ENCODE data around the gene C11orf97. TPM values are rescaled to one million over a fixed set of nuclear protein-coding genes. Genes with fewer than 3 reads are reported as not detected.
"Not testable (repeated sequence)": the region's sequence is repeated elsewhere in the genome, so short reads cannot be mapped to it uniquely, and the experiment has no call there.

The C11orf97 gene
- total and polyA plus RNA-seq, 2 experiments from 2014 or later = not detected

DNA sequence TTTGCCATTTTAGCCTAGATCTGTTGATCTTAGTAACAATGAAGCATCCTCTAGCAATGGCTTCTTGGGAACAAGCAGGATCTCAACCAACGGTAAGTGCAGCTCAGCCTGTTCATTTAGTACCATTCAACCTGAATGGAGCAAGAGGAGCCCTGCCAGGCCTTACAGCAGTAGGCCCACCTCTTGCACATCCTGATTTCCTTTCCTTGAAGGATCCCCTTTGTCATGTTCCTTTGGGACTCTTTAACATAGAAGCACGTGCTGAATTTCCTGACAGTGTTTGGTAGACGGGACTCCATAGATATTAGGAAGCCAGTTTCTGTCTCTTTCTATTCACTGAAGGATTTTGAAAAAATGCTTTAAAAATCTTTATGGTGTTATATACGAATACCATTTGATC, 56.5 kb downstream of the C11orf97 start:
- Histone ChIP-seq H3K27me3 (ENCODE audit: insufficient read depth) (no peaks in the 10 kb centered on the region), H3K9me2 (ENCODE audit: insufficient read depth) (no peaks in the 10 kb centered on the region; the same call in 1 of the 2 replicates), H3K27ac (ENCODE audit: low read depth) (no peak overlapping the region), H3K79me2 (replicated peaks; ENCODE audit: insufficient read depth) (no peaks in the 10 kb centered on the region), H2AFZ (no peak overlapping the region), H4K20me1 (replicated peaks; ENCODE audit: insufficient read depth) (no peaks in the 10 kb centered on the region), H3K4me2 (no peak overlapping the region), H3K4me1 (ENCODE audit: insufficient read depth) (no peaks in the 10 kb centered on the region), H3K4me3 (no peak overlapping the region), H3K36me3 (ENCODE audit: insufficient read depth) (no peaks in the 10 kb centered on the region), H3F3A (replicated peaks; ENCODE audit: low read depth) (no peaks in the 10 kb centered on the region)
- no peaks in the 10 kb centered on the region for H3K36me3 Mint-ChIP-seq (ENCODE audit: low read depth)
- H3K27me3 Mint-ChIP-seq (ENCODE audit: insufficient read depth, low read depth, poor library complexity) = peaks cover 3% of the 10 kb centered on the region
- ATAC-seq (no peak), DNase-seq (ENCODE audit: low spot score) (no peak)
- H3K9me3 Mint-ChIP-seq = no peaks in the 10 kb centered on the region; the same call in 2 of the 3 replicates
- no peak overlapping the region for H3K27ac Mint-ChIP-seq
- H3K4me1 Mint-ChIP-seq = peaks cover 2% of the 10 kb centered on the region; the same call in 1 of the 3 replicates
- H3K4me3 Mint-ChIP-seq = no peak overlapping the region
- TF ChIP-seq, protein P1, sequence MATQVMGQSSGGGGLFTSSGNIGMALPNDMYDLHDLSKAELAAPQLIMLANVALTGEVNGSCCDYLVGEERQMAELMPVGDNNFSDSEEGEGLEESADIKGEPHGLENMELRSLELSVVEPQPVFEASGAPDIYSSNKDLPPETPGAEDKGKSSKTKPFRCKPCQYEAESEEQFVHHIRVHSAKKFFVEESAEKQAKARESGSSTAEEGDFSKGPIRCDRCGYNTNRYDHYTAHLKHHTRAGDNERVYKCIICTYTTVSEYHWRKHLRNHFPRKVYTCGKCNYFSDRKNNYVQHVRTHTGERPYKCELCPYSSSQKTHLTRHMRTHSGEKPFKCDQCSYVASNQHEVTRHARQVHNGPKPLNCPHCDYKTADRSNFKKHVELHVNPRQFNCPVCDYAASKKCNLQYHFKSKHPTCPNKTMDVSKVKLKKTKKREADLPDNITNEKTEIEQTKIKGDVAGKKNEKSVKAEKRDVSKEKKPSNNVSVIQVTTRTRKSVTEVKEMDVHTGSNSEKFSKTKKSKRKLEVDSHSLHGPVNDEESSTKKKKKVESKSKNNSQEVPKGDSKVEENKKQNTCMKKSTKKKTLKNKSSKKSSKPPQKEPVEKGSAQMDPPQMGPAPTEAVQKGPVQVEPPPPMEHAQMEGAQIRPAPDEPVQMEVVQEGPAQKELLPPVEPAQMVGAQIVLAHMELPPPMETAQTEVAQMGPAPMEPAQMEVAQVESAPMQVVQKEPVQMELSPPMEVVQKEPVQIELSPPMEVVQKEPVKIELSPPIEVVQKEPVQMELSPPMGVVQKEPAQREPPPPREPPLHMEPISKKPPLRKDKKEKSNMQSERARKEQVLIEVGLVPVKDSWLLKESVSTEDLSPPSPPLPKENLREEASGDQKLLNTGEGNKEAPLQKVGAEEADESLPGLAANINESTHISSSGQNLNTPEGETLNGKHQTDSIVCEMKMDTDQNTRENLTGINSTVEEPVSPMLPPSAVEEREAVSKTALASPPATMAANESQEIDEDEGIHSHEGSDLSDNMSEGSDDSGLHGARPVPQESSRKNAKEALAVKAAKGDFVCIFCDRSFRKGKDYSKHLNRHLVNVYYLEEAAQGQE (IDR thresholded peaks at IDR 0.05; ENCODE audit: unreplicated experiment) = no peak

DNA sequence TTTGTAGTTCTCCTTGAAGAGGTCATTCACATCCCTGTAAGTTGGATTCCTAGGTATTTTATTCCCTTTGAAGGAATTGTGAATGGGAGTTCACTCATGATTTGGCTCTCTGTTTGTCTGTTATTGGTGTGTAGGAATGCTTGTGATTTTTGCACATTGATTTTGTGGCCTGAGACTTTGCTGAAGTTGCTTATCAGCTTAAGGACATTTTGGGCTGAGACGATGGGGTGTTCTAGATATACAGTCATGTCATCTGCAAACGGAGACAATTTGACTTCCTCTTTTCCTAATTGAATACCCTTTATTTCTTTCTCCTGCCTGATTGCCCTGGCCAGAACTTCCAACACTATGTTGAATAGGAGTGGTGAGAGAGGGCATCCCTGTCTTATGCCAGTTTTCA, 60.7 kb downstream of the C11orf97 start:
- H3K4me1 Mint-ChIP-seq; H3K27ac Mint-ChIP-seq; H3K36me3 ChIP-seq (ENCODE audit: insufficient read depth); H3K4me3 Mint-ChIP-seq; H3K9me2 ChIP-seq (ENCODE audit: insufficient read depth); H3K36me3 Mint-ChIP-seq (ENCODE audit: low read depth); ATAC-seq; H3K27me3 ChIP-seq (ENCODE audit: insufficient read depth); H3K4me1 ChIP-seq (ENCODE audit: insufficient read depth); DNase-seq (ENCODE audit: low spot score); H3K4me2 ChIP-seq; H3K79me2 ChIP-seq (replicated peaks; ENCODE audit: insufficient read depth); H3K27me3 Mint-ChIP-seq (ENCODE audit: insufficient read depth, low read depth, poor library complexity); H3K4me3 ChIP-seq; H3F3A ChIP-seq (replicated peaks; ENCODE audit: low read depth); H3K9me3 Mint-ChIP-seq; H3K27ac ChIP-seq (ENCODE audit: low read depth); H2AFZ ChIP-seq; H4K20me1 ChIP-seq (replicated peaks; ENCODE audit: insufficient read depth): not testable (repeated sequence)

DNA sequence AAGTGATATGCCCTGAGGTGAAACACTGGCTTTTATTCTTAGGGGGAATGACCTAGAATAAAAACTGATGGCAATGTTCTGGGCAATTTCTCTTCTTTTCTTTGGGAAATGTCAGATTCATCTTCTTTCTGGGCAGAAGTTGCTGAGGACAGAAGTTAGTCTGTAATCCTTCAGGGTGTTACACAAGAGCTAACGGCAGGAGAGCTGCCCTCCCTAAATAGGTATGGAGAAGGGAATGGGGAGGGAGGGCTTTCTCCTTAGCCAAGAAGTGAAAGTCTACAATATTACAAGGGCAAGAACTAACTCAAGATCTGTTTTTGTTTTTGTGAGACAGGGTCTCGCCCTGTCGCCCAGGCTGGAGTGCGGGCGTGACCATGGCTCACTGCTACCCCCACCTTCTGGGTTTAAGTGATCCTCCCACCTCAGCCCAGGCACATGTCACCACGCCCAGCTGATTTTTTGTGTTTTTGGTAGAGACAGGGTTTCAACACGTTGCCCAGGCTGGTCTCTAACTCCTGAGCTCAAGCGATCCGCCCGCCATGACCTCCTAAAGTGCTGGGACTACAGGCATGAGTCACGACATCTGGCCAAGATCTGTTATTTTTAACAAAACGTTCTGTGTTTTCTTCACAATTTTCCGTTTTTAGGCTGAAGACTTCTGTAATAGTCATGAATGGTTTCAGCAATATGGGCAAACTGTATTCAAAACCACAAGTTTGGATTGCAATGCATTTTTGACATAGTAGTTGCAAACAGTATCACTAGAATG, 62.1 kb downstream of the C11orf97 start:
- Mint-ChIP-seq H3K36me3 (ENCODE audit: low read depth) (no peaks in the 10 kb centered on the region), H3K4me3 (no peak overlapping the region), H3K27me3 (ENCODE audit: insufficient read depth, low read depth, poor library complexity) (no peaks in the 10 kb centered on the region), H3K27ac (no peak overlapping the region), H3K4me1 (no peaks in the 10 kb centered on the region), H3K9me3 (no peaks in the 10 kb centered on the region)
- H3F3A ChIP-seq (replicated peaks; ENCODE audit: low read depth) = no peaks in the 10 kb centered on the region
- no peaks in the 10 kb centered on the region; the same call in 1 of the 2 replicates for H4K20me1 ChIP-seq (replicated peaks; ENCODE audit: insufficient read depth)
- ATAC-seq = no peak
- no peak for DNase-seq (ENCODE audit: low spot score)
- no peaks in the 10 kb centered on the region for H3K36me3 ChIP-seq (ENCODE audit: insufficient read depth)
- H3K27me3 ChIP-seq (ENCODE audit: insufficient read depth) = no peaks in the 10 kb centered on the region
- no peaks in the 10 kb centered on the region for H3K4me1 ChIP-seq (ENCODE audit: insufficient read depth)
- no peaks in the 10 kb centered on the region for H3K79me2 ChIP-seq (replicated peaks; ENCODE audit: insufficient read depth)
- H3K9me2 ChIP-seq (ENCODE audit: insufficient read depth) = no peaks in the 10 kb centered on the region
- no peak overlapping the region for H3K27ac ChIP-seq (ENCODE audit: low read depth)
- H2AFZ ChIP-seq = no peak overlapping the region
- no peak for TF ChIP-seq EZH2 (IDR thresholded peaks at IDR 0.05; ENCODE audit: low read depth, unreplicated experiment)
- no peak for TF ChIP-seq ZNF114 (CRISPR knock-in tag; IDR thresholded peaks at IDR 0.05)
- TF ChIP-seq, protein P2, sequence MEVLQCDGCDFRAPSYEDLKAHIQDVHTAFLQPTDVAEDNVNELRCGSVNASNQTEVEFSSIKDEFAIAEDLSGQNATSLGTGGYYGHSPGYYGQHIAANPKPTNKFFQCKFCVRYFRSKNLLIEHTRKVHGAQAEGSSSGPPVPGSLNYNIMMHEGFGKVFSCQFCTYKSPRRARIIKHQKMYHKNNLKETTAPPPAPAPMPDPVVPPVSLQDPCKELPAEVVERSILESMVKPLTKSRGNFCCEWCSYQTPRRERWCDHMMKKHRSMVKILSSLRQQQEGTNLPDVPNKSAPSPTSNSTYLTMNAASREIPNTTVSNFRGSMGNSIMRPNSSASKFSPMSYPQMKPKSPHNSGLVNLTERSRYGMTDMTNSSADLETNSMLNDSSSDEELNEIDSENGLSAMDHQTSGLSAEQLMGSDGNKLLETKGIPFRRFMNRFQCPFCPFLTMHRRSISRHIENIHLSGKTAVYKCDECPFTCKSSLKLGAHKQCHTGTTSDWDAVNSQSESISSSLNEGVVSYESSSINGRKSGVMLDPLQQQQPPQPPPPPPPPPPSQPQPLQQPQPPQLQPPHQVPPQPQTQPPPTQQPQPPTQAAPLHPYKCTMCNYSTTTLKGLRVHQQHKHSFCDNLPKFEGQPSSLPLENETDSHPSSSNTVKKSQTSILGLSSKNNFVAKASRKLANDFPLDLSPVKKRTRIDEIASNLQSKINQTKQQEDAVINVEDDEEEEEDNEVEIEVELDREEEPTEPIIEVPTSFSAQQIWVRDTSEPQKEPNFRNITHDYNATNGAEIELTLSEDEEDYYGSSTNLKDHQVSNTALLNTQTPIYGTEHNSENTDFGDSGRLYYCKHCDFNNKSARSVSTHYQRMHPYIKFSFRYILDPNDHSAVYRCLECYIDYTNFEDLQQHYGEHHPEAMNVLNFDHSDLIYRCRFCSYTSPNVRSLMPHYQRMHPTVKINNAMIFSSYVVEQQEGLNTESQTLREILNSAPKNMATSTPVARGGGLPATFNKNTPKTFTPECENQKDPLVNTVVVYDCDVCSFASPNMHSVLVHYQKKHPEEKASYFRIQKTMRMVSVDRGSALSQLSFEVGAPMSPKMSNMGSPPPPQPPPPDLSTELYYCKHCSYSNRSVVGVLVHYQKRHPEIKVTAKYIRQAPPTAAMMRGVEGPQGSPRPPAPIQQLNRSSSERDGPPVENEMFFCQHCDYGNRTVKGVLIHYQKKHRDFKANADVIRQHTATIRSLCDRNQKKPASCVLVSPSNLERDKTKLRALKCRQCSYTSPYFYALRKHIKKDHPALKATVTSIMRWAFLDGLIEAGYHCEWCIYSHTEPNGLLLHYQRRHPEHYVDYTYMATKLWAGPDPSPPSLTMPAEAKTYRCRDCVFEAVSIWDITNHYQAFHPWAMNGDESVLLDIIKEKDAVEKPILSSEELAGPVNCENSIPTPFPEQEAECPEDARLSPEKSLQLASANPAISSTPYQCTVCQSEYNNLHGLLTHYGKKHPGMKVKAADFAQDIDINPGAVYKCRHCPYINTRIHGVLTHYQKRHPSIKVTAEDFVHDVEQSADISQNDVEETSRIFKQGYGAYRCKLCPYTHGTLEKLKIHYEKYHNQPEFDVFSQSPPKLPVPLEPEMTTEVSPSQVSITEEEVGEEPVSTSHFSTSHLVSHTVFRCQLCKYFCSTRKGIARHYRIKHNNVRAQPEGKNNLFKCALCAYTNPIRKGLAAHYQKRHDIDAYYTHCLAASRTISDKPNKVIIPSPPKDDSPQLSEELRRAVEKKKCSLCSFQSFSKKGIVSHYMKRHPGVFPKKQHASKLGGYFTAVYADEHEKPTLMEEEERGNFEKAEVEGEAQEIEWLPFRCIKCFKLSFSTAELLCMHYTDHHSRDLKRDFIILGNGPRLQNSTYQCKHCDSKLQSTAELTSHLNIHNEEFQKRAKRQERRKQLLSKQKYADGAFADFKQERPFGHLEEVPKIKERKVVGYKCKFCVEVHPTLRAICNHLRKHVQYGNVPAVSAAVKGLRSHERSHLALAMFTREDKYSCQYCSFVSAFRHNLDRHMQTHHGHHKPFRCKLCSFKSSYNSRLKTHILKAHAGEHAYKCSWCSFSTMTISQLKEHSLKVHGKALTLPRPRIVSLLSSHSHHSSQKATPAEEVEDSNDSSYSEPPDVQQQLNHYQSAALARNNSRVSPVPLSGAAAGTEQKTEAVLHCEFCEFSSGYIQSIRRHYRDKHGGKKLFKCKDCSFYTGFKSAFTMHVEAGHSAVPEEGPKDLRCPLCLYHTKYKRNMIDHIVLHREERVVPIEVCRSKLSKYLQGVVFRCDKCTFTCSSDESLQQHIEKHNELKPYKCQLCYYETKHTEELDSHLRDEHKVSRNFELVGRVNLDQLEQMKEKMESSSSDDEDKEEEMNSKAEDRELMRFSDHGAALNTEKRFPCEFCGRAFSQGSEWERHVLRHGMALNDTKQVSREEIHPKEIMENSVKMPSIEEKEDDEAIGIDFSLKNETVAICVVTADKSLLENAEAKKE (CRISPR knock-in tag; IDR thresholded peaks at IDR 0.05) = no peak
- TF ChIP-seq ZNF331 (CRISPR knock-in tag; IDR thresholded peaks at IDR 0.05; ENCODE audit: low read depth) = no peak
- TF ChIP-seq STAT1 (IDR thresholded peaks at IDR 0.05; ENCODE audit: unreplicated experiment) = no peak
- no peak overlapping the region for H3K4me3 ChIP-seq
- H3K4me2 ChIP-seq = no peak overlapping the region

Measured in GM23338 (cell line).